ENCODE measurements around the gene GBA3. TPM values are rescaled to one million over a fixed set of nuclear protein-coding genes. Genes with fewer than 3 reads are reported as not detected.

GBA3 gene
- total RNA-seq, 1 donor from 2014 or later = not detected

DNA sequence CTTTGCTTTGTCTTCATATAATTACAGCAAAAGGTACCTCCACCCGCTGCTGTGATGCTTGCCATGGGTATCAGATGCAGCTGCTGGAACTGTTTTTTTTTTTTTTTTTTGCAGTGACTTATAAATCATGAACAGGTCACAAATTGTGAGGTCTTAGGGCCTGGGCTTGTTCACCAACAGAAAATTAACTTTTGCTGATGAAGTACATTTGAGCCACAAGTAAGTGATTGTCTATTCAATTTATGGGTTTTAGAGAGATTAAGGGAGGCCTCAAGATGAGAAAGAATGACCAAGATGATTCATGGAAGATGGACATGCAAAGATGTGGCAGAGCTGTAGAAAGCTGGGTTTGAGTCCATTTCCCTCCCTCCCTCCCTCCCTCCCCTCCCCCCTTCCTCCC is 18.0 kb upstream of the GBA3 start:
- Mint-ChIP-seq H3K4me3 (no peak overlapping the region), H3K27ac (no peak overlapping the region), H3K27me3 (ENCODE audit: insufficient read depth) (peaks cover 3% of the 10 kb centered on the region), H3K9me3 (no peaks in the 10 kb centered on the region), H3K36me3 (ENCODE audit: low read depth) (no peaks in the 10 kb centered on the region), H3K4me1 (ENCODE audit: low read depth) (peaks cover 23% of the 10 kb centered on the region)
- no peak for DNase-seq (ENCODE audit: low spot score)
- intact Hi-C loops (cut with micrococcal nuclease) = loop anchor here (5.0 kb wide), 1 partner anchor 157 kb away; the partner anchor contains the start of gene ADGRA3

DNA sequence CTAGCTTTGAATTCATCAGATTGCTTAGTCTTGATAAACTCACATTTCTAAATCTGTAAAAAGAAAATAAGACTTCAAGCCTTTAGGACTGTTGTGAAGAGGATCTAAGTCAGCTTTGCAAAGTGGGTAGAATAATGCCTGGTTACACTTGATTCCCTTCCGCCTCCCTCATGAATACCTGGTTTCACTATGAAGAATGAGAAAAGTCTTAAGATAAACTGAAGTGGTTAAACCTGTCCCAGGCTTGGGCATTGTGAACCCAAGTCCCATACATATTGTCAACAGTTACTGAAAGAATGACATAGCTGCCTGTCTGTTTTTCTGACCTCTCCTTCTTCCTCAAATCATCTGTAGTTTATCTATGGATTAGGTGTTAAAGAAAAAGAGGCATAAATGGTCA is 16.7 kb upstream of the GBA3 start:
- no peaks in the 10 kb centered on the region for H3K9me3 Mint-ChIP-seq
- no peaks in the 10 kb centered on the region for H3K36me3 Mint-ChIP-seq (ENCODE audit: low read depth)
- intact Hi-C loops (cut with micrococcal nuclease) = no loop called here
- no peak overlapping the region for H3K27ac Mint-ChIP-seq
- H3K4me1 Mint-ChIP-seq (ENCODE audit: low read depth) = peaks cover 20% of the 10 kb centered on the region
- H3K27me3 Mint-ChIP-seq (ENCODE audit: insufficient read depth) = peaks cover 3% of the 10 kb centered on the region
- H3K4me3 Mint-ChIP-seq = no peak overlapping the region
- DNase-seq (ENCODE audit: low spot score) = no peak

DNA sequence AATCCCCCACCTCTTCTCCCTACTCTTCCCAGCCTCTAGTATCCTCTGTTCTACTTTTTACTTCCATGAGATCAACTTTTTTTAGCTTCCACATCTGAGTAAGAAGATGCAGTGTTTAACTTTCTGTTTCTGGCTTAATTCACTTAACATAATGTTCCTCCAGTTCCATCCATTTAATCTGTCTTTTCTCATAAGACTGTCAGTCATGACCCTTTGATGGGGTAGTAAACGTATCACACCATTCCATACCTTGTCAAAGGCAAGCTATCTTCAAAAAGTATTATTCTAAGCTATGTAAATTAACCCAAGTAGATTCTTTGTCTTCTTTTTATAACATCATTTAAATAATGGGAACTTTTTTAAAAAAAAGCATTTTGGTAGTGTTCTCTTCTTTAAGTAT is 15.0 kb upstream of the GBA3 start:
- intact Hi-C loops (cut with micrococcal nuclease) = no loop called here
- Mint-ChIP-seq H3K27ac (no peak overlapping the region), H3K4me1 (ENCODE audit: low read depth) (peaks cover 8% of the 10 kb centered on the region), H3K36me3 (ENCODE audit: low read depth) (no peaks in the 10 kb centered on the region), H3K4me3 (no peak overlapping the region), H3K9me3 (no peaks in the 10 kb centered on the region), H3K27me3 (ENCODE audit: insufficient read depth) (peaks cover 3% of the 10 kb centered on the region)
- DNase-seq (ENCODE audit: low spot score) = no peak

DNA sequence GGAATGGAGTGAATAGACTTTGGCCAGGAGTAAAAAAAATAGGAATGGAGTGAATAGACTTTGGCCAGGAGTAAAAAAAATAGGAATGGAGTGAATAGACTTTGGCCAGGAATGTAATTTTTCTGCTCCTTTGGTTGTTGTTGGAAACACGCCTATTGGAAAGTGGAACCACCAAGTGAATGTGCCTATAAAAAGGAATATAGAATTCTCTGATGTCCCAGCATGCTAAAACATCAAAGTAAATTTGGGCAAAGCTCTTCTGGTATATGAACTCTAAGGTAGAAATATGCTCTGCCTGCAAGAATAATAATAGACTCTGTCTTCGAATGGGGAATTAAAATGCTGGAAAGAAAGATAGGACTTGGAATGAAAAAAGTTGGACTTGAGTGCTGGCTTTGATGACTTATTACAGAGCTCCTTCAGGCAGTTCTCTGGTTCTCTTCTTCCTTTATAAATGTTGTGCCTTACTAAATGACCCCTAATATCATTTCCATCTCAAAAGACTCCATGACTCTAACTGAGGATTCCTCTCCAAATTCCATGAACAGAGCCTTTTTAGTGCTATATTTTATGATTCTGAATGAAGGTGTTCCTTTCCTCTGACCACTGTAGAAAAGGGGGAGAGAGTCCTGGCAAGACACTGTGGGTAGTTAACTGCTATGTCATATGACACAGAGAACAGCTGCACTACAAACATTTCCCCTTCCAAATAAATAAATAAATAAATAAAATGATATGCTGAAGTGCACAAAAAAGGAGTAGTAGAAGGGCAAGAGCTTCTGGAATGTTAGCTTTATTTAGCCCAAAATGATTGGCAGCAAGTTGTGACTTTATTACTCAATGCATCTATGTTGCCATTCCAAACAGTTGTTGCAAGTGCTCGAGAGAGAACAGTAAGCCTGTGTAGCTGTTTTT is 13.5 kb upstream of the GBA3 start:
- intact Hi-C loops (cut with micrococcal nuclease) = no loop called here
- DNase-seq (ENCODE audit: low spot score) = no peak
- no peaks in the 10 kb centered on the region for H3K36me3 Mint-ChIP-seq (ENCODE audit: low read depth)
- H3K4me3 Mint-ChIP-seq = no peak overlapping the region
- peaks cover 3% of the 10 kb centered on the region for H3K27me3 Mint-ChIP-seq (ENCODE audit: insufficient read depth)
- H3K27ac Mint-ChIP-seq = no peak overlapping the region
- H3K4me1 Mint-ChIP-seq (ENCODE audit: low read depth) = no peaks in the 10 kb centered on the region
- no peaks in the 10 kb centered on the region for H3K9me3 Mint-ChIP-seq

DNA sequence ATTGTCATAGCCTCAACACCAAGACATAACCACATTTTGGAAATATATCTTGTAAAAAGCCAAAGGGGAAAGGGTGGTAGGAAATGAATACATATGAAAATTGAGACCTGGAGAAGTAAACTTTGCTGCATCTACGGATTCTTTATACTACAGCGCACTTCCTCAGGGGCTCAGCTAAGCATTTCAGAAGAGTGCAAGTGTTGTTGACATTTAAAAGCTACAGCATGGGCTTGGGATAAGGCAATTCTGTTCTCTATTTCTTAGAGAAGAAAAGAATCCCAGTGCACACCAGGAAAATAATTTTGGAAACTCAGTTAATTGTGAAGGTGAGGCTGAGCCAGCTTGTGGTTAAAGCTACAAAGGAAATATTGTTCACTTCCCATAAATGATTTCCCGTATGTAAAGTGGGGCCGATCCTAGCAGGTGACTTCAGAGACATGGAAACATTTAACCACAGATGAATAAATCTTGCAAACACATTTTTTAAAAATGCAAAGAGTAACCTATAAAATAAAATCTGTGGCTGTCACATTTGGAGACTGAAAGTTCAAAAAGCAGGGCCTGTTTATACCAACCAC is 12.6 kb upstream of the GBA3 start:
- DNase-seq (ENCODE audit: low spot score) = no peak
- intact Hi-C loops (cut with micrococcal nuclease) = no loop called here
- no peak overlapping the region for H3K27ac Mint-ChIP-seq
- peaks cover under 1% of the 10 kb centered on the region for H3K27me3 Mint-ChIP-seq (ENCODE audit: insufficient read depth)
- H3K36me3 Mint-ChIP-seq (ENCODE audit: low read depth) = no peaks in the 10 kb centered on the region
- no peak overlapping the region for H3K4me3 Mint-ChIP-seq
- no peaks in the 10 kb centered on the region for H3K9me3 Mint-ChIP-seq
- H3K4me1 Mint-ChIP-seq (ENCODE audit: low read depth) = no peaks in the 10 kb centered on the region

DNA sequence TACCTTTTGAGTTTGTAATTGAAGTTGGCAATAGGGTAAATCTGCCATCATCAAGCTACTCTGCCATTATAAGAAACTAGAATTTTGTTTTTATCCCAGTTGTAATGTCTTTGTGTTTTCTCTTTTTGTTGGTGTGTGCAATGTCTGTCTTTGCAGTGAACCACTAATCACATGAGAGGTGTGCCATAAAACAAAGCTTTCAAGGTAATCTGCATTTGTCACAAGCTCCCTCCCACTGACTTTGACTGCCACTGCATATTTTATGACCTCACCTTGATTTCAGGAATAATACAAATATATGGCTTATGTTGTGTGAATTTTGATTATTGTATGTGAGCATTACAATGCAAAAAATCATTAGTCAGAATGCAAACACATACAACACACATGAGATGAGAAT is 9.0 kb upstream of the GBA3 start:
- Mint-ChIP-seq H3K27me3 (ENCODE audit: insufficient read depth) (no peaks in the 10 kb centered on the region), H3K4me3 (no peak overlapping the region), H3K4me1 (ENCODE audit: low read depth) (no peaks in the 10 kb centered on the region), H3K27ac (no peak overlapping the region), H3K36me3 (ENCODE audit: low read depth) (no peaks in the 10 kb centered on the region), H3K9me3 (no peaks in the 10 kb centered on the region)
- no peak for DNase-seq (ENCODE audit: low spot score)
- intact Hi-C loops (cut with micrococcal nuclease) = no loop called here

DNA sequence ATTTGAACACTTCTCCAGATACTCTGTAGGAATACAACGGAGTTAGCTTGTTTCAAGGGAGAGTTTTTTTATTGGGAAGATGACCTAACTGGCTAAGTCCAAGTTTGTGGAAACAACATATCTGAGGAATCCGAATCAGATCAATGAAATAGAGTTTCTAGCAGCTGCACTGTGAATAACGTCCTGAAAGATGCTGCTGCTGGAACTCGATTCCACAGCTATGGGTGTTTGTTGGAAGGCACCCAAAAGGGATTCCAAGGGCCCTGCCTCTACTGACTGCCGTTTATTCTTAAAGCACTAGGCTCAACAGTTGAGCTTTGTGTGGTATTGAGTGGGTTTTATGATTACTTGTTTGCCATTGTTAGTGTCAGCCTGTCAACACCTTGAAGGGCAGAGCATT is 6.6 kb upstream of the GBA3 start:
- Mint-ChIP-seq H3K27me3 (ENCODE audit: insufficient read depth) (no peaks in the 10 kb centered on the region), H3K9me3 (no peaks in the 10 kb centered on the region), H3K4me1 (ENCODE audit: low read depth) (no peaks in the 10 kb centered on the region), H3K4me3 (no peak overlapping the region), H3K27ac (no peak overlapping the region), H3K36me3 (ENCODE audit: low read depth) (no peaks in the 10 kb centered on the region)
- no peak for DNase-seq (ENCODE audit: low spot score)
- intact Hi-C loops (cut with micrococcal nuclease) = no loop called here

DNA sequence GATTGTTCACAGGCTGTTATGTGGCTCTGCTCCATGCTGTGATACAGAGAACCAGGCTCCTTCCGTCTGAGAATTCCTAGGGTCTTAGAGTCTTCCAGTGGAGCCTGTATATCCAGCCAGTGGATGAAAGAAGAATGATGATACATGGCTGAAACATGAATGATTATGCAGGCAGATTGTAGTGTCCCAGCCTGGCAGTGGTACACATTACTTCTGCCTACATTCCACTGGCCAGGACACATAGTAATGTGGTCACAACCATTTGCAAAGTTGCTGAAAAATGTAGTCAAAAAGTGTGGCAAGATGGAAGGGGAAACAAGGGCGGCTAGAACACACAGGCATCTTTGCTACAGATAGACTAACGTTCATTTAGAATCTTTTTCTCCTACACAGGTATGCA is 4.5 kb upstream of the GBA3 start:
- H3K4me3 Mint-ChIP-seq = no peak overlapping the region
- H3K9me3 Mint-ChIP-seq = no peaks in the 10 kb centered on the region
- H3K27ac Mint-ChIP-seq = no peak overlapping the region
- no peak for DNase-seq (ENCODE audit: low spot score)
- peaks cover 10% of the 10 kb centered on the region for H3K27me3 Mint-ChIP-seq (ENCODE audit: insufficient read depth)
- no peaks in the 10 kb centered on the region for H3K4me1 Mint-ChIP-seq (ENCODE audit: low read depth)
- intact Hi-C loops (cut with micrococcal nuclease) = no loop called here
- H3K36me3 Mint-ChIP-seq (ENCODE audit: low read depth) = no peaks in the 10 kb centered on the region

DNA sequence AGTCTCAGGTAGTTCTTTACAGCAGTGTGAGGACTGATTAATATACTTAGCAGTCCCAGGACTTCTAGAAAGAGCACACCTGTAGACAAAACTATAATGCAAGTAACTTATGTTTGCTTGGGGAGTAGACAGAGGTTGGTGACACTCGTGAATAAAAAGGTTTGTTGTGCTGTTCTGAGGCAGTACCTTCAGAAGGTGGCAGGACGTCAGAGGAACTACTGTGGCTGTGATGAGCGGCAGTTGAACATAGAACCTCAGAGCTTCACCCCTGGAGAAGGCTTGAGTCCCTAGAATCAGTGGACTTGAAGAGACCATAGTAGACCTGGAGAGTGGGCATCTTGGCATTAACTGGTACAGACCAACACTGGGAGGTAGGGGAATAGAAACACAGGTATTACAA is 3.3 kb upstream of the GBA3 start:
- intact Hi-C loops (cut with micrococcal nuclease) = no loop called here
- DNase-seq (ENCODE audit: low spot score) = no peak
- no peak overlapping the region for H3K4me3 Mint-ChIP-seq
- peaks cover 10% of the 10 kb centered on the region for H3K27me3 Mint-ChIP-seq (ENCODE audit: insufficient read depth)
- H3K4me1 Mint-ChIP-seq (ENCODE audit: low read depth) = no peaks in the 10 kb centered on the region
- no peak overlapping the region for H3K27ac Mint-ChIP-seq
- H3K9me3 Mint-ChIP-seq = no peaks in the 10 kb centered on the region
- H3K36me3 Mint-ChIP-seq (ENCODE audit: low read depth) = no peaks in the 10 kb centered on the region

DNA sequence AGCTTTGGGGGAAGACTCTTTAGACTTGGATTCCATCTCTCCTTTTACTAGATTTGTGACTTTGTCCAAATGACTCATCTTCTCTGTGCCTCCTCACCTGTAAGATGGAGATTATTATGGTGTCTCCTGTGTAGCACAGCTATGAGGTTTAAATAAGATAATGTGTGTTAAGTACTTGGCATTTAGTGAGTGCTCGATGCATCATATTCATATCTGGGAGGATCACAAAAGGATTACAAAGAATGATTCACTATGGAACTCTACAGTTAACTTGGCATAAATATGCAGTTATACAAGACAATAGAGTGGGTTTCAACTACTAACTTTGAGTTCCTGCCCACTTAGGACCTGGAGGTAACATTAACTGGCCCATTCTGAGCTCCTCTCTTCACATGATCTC is 2.3 kb downstream of the GBA3 start:
- DNase-seq (ENCODE audit: low spot score) = no peak
- Mint-ChIP-seq H3K4me3 (no peak overlapping the region), H3K27me3 (ENCODE audit: insufficient read depth) (peaks cover 10% of the 10 kb centered on the region), H3K36me3 (ENCODE audit: low read depth) (no peaks in the 10 kb centered on the region), H3K4me1 (ENCODE audit: low read depth) (no peaks in the 10 kb centered on the region), H3K9me3 (peaks cover under 1% of the 10 kb centered on the region), H3K27ac (no peak overlapping the region)
- intact Hi-C loops (cut with micrococcal nuclease) = no loop called here

DNA sequence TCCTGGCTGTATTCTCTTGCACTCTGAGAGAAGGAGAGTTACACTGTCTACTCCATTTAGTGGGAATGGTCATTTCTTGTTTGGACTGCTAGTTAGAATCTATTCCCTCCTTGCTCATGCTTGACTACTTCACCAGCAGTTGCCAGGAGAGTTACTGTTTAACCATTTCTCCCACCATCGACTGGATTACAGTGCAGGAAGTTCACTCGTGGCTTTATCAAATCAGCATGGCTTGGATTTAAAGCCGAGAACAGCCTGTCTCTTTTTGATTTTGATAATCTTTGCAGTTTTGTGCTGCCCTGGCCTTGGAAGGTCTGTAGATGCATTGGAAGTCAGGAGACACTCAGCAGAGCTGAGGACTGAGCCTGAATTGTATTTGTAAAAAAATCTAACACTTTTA is 3.2 kb downstream of the GBA3 start:
- H3K4me3 Mint-ChIP-seq = no peak overlapping the region
- H3K27me3 Mint-ChIP-seq (ENCODE audit: insufficient read depth) = peaks cover 10% of the 10 kb centered on the region
- no peaks in the 10 kb centered on the region for H3K36me3 Mint-ChIP-seq (ENCODE audit: low read depth)
- H3K27ac Mint-ChIP-seq = no peak overlapping the region
- no peak for DNase-seq (ENCODE audit: low spot score)
- intact Hi-C loops (cut with micrococcal nuclease) = no loop called here
- H3K4me1 Mint-ChIP-seq (ENCODE audit: low read depth) = no peaks in the 10 kb centered on the region
- H3K9me3 Mint-ChIP-seq = peaks cover 9% of the 10 kb centered on the region

DNA sequence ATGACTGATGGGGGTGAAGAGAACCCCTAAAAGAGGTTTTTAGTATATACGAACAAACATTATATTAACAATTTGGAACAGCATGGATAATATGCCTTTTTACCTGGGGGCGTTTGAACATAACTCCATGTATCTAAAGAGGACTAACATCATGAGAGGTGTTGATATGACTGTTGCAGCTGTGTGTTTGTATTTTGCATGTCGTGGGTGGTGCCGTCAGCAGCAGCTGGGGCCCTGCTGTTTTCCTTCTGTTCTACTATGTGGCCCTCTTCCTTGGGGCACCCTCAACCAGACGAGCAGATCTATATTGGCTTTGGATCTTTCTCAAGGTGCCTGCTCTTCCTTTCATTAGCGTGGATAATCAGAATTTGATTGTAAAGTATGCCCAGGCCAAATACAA is 11.2 kb downstream of the GBA3 start:
- intact Hi-C loops (cut with micrococcal nuclease) = no loop called here
- H3K27ac Mint-ChIP-seq = no peak overlapping the region
- no peaks in the 10 kb centered on the region for H3K36me3 Mint-ChIP-seq (ENCODE audit: low read depth)
- H3K27me3 Mint-ChIP-seq (ENCODE audit: insufficient read depth) = no peaks in the 10 kb centered on the region
- peaks cover 13% of the 10 kb centered on the region for H3K9me3 Mint-ChIP-seq
- H3K4me1 Mint-ChIP-seq (ENCODE audit: low read depth) = peaks cover 11% of the 10 kb centered on the region
- no peak for DNase-seq (ENCODE audit: low spot score)
- H3K4me3 Mint-ChIP-seq = no peak overlapping the region

DNA sequence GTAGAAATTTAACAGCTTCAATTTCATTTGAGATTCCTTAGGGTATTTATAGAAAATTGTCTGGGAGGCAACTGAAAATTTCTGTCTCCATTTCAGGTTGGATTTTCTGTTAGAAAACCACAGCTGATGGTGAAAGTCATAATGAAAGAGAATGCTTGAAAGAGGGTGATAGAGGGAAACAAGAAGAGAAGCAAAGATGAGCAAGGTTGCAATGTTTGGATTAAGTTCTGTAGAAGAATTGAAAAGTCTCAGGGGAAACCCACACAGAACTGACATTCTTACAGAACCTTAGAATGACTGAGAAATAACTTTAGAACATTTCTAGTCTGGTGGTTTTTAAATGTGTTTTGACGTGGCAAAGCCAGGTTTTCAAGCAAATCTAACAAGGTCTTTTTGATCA is 14.7 kb downstream of the GBA3 start:
- H3K4me3 Mint-ChIP-seq = no peak overlapping the region
- H3K9me3 Mint-ChIP-seq = no peaks in the 10 kb centered on the region
- intact Hi-C loops (cut with micrococcal nuclease) = loop anchor here (5.0 kb wide), 1 partner anchor 40 kb away; no protein-coding TSS in a partner anchor
- no peaks in the 10 kb centered on the region for H3K36me3 Mint-ChIP-seq (ENCODE audit: low read depth)
- H3K27me3 Mint-ChIP-seq (ENCODE audit: insufficient read depth) = no peaks in the 10 kb centered on the region
- no peak for DNase-seq (ENCODE audit: low spot score)
- H3K4me1 Mint-ChIP-seq (ENCODE audit: low read depth) = peaks cover 11% of the 10 kb centered on the region
- H3K27ac Mint-ChIP-seq = peak overlapping the region; percentile 21

All from activated T-helper 1 cell treated with anti-CD3 and anti-CD28 coated beads, Interleukin-12 subunit alpha, Interleukin-12 subunit beta, Interleukin-2, Interleukin-4 antibody, amounts not matched to agents 30 ng/mL and 10 ng/mL and 1 ng/mL, durations not matched to agents 14 hours and 24 hours and 36 hours (primary cell).